Glomerular visceral epithelial cell (primary cell): Measurements from ENCODE around the gene VWA3A.
"Not testable (repeated sequence)": the region's sequence is repeated elsewhere in the genome, so short reads cannot be mapped to it uniquely, and the experiment has no call there.

Source experiments
- DNase-seq: peaks from one replicate; pipeline ENCODE4 v3.0.0-alpha.2; 2016; ENCODE audit errors: extremely low spot score

Gene VWA3A

GRCh38 chr16:22183901-22184614, 91.7 kb downstream of the VWA3A start:
- no peak for DNase-seq

DNA sequence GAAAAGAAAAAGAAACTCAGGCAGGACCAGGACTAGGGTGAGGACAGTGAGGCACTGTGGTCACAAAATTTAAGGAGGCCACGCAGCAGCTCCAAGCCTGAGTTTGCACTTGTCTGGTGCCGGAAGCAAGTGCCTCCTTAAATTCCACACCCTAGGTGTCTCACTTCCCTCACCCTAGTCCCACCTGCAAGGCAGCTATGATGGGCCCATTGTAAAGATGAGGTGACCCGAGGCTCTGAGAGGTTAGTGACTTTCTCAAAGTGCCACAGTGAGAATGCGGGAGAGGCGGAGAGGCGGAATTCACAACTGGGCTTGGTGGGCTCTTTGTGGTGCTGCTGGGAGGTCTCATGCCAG, 92.3 kb downstream of the VWA3A start:
- no peak for DNase-seq

GRCh38 chr16:22186517-22186916, 94.2 kb downstream of the VWA3A start:
- no peak for DNase-seq

DNA sequence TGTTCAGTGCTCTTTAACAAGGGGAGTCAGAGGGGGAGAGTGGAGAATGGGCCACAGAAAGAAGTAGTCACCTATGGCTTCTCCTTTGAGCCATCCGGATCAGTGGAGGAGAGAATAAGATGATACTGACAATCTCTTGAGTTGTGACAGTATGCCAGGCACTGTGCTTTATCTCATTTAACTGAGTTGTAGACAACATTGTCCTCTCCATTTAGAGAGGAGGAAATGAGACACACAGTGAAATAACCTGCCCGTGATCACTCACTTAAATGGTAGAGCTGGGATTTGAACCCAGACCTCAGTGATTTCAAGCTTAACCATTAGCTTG, 95.9 kb downstream of the VWA3A start:
- no peak for DNase-seq

DNA sequence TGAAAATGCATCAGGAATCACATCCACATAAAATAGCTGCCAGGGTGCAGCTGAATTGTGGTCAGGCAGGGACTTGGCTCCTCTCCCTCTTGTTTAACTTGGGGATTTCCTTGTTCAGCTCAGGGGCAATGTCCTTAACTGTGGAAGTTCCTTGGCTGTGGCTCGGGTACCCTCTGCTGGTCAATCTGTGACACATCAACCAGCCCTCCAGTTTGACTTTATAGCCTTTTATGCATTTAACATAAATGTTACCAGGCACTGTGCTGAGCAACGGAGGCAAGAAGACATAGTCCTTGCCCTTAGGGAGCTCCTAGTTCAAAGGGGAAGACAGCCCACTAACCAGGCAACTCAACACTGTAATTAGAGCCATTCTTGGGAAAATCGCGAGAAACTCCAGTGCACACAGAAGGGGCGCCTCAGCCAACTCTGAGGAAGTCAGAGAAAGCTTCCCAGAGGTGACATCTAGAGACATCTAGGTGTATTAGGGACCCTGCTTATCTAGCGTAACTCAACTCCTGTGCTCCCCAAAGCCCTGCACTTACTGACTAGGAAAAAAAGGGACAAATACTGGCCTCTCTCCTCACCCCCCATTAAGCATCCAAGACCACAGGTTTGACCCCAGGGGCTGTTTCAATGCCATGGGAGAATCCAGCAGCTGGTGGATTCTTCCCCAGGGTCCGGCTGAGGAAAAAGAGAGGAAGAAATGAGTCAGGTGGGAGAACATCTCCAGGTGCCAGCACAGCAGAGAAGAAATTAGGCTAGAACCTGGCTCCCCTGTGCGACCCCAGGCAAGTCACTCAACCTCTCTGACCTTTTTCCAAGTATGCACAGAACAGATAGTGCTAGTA, 96.5 kb downstream of the VWA3A start:
- peak; percentile 90 for DNase-seq

GRCh38 chr16:22189473-22190080, 97.2 kb downstream of the VWA3A start:
- peak; percentile 26 for DNase-seq

DNA sequence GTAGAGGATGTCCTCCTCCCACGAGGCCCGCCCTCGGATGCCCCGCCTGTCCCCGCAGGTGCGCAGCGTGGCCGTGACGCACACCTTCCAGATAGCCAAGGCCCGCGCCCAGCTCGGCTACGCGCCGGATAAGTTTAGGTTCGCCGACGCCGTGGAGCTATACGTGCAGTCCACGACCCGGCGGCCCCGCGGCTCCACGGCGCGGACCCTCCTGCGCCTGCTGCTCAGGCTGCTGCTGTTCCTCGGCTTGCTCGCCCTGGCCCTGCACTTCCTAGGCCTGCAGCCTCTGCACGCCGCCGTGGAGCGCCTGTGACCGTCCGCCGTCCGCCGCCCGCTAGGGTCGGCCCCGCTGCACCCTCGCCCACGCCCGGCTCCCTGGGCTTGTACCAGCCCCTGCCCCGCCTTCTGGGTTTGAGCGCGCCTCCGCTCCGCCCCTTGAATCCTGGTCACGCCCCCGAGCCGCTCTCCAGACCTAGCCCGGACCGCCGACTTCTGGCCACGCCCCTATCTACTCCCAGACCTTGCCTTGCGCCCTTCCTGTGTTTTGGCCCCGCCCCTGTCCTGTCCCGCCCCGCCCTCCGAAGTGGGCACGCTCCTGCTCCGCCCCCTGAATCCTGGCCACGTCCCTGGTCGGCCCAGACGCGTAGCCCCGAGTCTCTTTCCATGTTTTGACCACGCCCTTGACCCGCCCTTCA, 97.9 kb downstream of the VWA3A start:
- no peak for DNase-seq

- DNase-seq: peak; percentile 100
Observed at GRCh38 chr16:22190776-22191531, 98.6 kb downstream of the VWA3A start.

DNA sequence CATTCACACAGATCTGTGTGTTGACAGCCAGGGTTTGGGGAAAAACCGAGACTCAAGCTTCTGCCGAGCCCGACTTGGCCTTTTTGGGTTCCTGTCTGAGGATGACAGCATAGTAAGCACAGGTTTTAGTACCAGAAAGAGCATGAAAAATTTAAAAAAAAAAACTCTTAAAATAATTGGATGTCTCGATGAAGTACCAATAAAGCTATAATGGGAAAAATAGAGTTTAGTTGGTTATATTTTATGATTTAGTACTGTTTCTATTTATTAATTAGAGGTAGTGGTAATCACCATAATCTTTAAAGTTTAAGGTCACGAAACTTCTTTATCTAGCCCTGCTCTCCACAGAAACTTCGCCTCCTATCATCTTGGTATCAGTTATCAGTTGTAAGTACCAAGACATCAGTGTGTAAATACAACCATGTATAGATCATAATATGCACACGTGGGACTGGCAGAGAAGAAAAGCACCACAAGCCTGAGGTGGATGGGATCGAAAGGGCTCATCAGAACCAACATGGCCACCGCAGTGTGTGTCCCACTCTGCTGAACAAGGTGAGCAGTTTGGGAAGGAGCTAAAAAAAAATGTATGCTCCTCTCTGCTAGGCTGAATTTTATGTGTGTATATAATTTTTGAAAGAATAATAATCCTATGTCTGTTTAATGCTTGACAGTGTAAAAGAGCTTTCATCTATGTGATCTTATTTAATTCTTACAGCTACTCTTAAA, 99.4 kb downstream of the VWA3A start:
- DNase-seq: no peak

- DNase-seq: peak; percentile 81
Observed at GRCh38 chr16:22192261-22193062, 100.1 kb downstream of the VWA3A start.

GRCh38 chr16:22193063-22193411, 100.7 kb downstream of the VWA3A start:
- no peak for DNase-seq

DNA sequence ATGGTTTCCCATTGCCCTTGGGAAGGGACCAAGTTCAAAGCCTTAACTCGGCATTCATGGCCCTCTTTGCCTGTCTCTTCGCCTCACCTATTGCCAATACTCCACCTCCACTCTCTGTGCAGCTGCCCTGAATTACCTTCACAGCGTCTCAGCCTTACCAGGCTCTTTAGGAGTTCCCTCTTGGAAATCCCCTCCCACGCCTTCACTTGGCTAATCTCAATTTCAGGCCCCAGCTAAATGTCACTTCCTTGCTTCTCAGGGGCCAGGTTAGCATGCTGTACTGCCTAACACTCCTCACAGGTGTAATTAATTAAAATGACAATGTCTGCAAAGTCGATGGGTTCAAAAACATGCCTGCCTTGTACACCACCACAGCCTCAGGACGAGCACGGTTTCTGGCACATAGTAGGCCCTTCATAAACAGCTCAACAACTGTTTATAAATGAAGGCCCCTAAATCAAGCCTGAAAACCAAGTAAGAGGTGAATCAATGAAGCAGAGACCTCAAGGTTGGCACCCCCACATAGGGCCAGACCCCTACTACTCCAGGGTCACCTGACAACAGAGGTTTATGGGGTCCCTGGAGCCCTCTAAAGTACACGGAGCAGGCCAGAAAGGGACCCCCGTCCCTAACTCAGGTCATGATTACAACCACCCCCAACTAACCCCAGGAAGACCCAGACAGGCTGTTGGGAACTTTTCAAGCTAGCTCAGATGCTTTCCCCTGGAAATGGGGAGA, 102.5 kb downstream of the VWA3A start:
- no peak for DNase-seq

DNA sequence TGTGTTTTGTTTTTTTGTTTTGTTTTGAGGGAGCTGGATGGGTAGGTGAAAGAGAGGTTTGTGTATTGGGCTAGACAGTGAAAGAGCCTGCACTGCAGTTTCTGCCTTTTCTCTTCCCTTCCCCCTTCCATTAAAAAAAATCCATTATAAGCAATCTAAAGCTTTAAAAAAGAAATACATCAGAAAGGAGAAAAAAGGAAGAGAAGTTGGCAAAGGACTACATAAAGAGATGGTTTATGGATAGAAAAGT, 103.0 kb downstream of the VWA3A start:
- no peak for DNase-seq

DNA sequence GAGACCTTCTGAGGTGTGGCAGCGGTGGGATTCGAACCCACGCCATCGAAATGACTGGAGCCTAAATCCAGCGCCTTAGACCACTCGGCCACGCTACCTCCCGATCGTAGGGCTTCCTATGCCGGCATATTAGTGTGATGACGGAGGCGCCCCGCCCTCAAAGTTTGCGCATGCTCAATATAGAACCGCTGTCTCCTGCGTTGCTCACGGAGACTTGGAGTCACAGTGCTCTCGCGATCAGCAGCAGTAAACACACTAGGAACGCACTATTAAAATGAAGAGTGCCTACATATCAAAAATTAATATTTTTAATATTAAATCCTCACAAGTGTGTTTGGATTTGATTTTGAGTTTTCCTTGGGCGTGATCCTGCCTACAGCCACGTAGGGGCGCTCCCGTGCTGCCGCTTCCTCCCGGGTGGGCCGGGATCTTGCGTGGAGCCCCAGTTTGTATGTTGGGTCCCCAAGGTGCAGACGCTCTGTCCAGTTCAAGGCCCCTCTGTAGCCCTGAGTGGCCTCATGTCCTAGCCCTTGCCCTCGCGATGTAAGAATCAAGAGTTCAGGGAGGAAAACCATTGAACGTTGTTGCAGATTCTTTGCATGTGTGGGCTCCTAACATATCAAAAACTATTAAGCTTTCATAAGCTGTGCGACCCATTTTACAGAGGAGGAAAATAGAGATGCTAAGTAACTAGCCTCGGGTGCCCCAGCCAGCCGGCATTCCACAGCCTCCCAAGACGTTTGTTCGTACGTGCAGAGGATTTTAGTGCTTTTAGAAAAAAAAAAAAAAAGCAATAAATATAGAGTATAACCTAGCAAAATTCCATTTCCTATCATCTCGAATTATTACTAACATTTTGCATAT, 103.6 kb downstream of the VWA3A start:
- peak; percentile 91 for DNase-seq

GRCh38 chr16:22196559-22197168, 104.3 kb downstream of the VWA3A start:
- not testable (repeated sequence) for DNase-seq

DNA sequence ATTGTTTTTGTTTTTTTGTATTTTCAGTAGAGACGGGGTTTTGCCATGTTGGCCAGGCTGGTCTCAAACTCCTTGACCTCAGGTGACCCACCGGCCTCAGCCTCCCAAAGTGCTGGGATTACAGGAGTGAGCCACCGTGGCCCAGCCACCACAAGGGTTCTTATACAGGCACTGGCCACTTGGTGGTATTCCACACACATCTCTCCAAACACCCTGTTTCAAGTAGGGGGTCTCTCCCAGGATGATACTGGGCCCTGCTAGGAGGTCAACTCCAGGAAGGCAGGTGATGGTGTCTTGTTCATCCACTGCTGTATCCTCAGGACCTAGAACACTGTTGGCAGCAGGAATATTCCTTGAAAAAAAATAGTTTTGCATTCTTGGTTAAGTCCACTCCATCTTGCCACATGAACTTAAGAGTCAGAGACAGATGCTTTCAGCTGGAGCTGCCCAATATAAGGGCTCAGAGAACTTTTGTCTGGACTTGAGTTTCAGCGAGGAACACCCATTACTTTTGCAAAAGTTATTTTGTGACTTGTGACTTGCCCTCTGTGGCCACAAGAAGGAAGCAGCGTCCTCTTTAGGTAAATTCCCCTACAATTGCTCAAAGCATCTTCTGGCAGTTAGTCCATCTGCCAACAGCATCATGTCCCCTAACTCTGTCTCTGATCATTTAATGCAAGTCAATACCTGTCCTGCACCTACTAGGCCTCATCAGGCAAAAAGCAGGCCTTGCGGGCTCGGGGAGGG, 106.4 kb downstream of the VWA3A start:
- DNase-seq: no peak

DNA sequence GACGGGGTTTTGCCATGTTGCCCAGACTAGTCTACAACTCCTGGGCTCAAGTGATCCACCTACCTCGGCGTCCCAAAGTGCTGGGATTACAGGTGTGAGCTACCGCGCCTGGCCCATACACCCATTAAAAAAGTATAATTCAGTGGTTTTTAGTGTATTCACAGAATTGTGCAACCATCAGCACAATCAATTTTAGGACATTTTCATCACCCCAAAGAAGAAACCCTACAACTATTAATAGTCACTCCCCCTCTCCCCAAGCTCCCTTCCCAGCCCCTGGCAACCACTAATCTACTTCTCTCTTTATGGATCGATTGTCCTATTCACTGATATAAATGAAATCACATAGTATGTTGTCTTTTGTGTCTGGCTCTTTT, 109.9 kb downstream of the VWA3A start:
- DNase-seq: no peak

DNA sequence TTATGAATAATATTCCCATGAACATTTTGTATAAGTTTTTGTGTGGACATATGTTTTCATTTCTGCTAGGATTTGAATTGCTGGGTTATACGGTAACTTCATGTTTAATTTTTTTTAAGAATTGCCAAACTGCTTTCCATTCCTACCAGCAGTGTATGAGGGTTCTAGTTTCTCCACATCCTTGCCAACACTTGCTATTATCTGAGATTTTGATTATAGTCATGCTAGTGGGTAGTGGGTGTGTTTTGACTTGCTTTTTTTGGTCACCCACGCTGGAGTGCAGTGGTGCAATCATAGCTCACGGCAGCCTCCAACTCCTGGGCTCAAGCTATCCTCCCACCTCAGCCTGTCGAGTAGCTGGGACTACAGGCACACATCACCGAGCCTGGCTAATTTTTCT, 110.8 kb downstream of the VWA3A start:
- DNase-seq: no peak
